GM23338 (cell line): Measurements from ENCODE around the gene UBQLN4. TPM values are rescaled to one million over a fixed set of nuclear protein-coding genes. Genes with fewer than 3 reads are reported as not detected.

Source experiments
- ATAC-seq: fragments of 200-7000 bp; cut with Tn5 transposase; 3 replicates; pipeline ENCODE4 v1.9.1; 2020
- DNase-seq: peaks from one replicate; pipeline ENCODE4 v3.0.0-alpha.2; 2015; ENCODE audit warnings: low spot score
- H2AFZ ChIP-seq: fragments of 200-600 bp; sonication (generic); 2 replicates; pipeline ENCODE4 v1.8.0; 2016; ENCODE audit warnings: antibody characterized with exemption, mild to moderate bottlenecking, moderate library complexity
- H3F3A ChIP-seq: fragments of 200-600 bp; sonication (generic); replicated peaks from 2 replicates; pipeline ENCODE4 v1.8.0; 2017; ENCODE audit warnings: antibody characterized with exemption, mixed run types, low read depth
- H3K27ac ChIP-seq: fragments of 200-600 bp; sonication (generic); 2 replicates; pipeline ENCODE4 v1.6.1; 2016; ENCODE audit warnings: low read depth
- H3K27me3 ChIP-seq: fragments of 200-600 bp; sonication (generic); 2 replicates; pipeline ENCODE4 v1.8.0; 2016; ENCODE audit warnings: mild to moderate bottlenecking, mixed run types, moderate library complexity; ENCODE audit not compliant: insufficient read depth
- H3K36me3 ChIP-seq: fragments of 200-600 bp; sonication (generic); 2 replicates; pipeline ENCODE4 v1.8.0; 2016; ENCODE audit warnings: mild to moderate bottlenecking; ENCODE audit not compliant: insufficient read depth
- H3K4me1 ChIP-seq: fragments of 200-600 bp; sonication (generic); 2 replicates; pipeline ENCODE4 v1.8.0; 2016; ENCODE audit warnings: mild to moderate bottlenecking, moderate library complexity; ENCODE audit not compliant: insufficient read depth
- H3K4me2 ChIP-seq: fragments of 200-600 bp; sonication (generic); 2 replicates; pipeline ENCODE4 v1.7.1; 2017; ENCODE audit warnings: mixed run types
- H3K4me3 ChIP-seq: fragments of 200-600 bp; sonication (generic); 2 replicates; pipeline ENCODE4 v1.6.1; 2016; ENCODE audit warnings: mixed run types
- H3K79me2 ChIP-seq: fragments of 200-600 bp; sonication (generic); replicated peaks from 2 replicates; pipeline ENCODE4 v1.8.0; 2017; ENCODE audit warnings: mild to moderate bottlenecking; ENCODE audit not compliant: insufficient read depth
- H3K9me2 ChIP-seq: fragments of 200-600 bp; sonication (generic); 2 replicates; pipeline ENCODE4 v1.8.0; 2017; ENCODE audit not compliant: insufficient read depth
- H4K20me1 ChIP-seq: fragments of 200-600 bp; sonication (generic); replicated peaks from 2 replicates; pipeline ENCODE4 v1.8.0; 2017; ENCODE audit warnings: mild to moderate bottlenecking; ENCODE audit not compliant: insufficient read depth
- H3K27ac Mint-ChIP-seq: 2 replicates; pipeline ENCODE4 v1.8.0; 2020; ENCODE audit warnings: inconsistent platforms, mild to moderate bottlenecking, moderate library complexity, mixed read lengths
- H3K27me3 Mint-ChIP-seq: 3 replicates; pipeline ENCODE4 v1.8.0; 2022; ENCODE audit warnings: low read depth, mild to moderate bottlenecking, moderate library complexity, mixed read lengths, inconsistent platforms; ENCODE audit not compliant: insufficient read depth, poor library complexity
- H3K36me3 Mint-ChIP-seq: 3 replicates; pipeline ENCODE4 v1.8.0; 2021; ENCODE audit warnings: low read depth, mild to moderate bottlenecking, inconsistent platforms, moderate library complexity, mixed read lengths
- H3K4me1 Mint-ChIP-seq: 3 replicates; pipeline ENCODE4 v1.8.0; 2020; ENCODE audit warnings: mild to moderate bottlenecking, inconsistent platforms, mixed read lengths
- H3K4me3 Mint-ChIP-seq: 3 replicates; pipeline ENCODE4 v1.8.0; 2021; ENCODE audit warnings: moderate library complexity, mild to moderate bottlenecking, inconsistent platforms, mixed read lengths
- H3K9me3 Mint-ChIP-seq: 3 replicates; pipeline ENCODE4 v1.8.0; 2020; ENCODE audit warnings: moderate library complexity, mild to moderate bottlenecking, inconsistent platforms, mixed read lengths
- CREB1 ChIP-seq: fragments of 250-450 bp; sonication (Bioruptor Pico); IDR thresholded peaks from 2 replicates; pipeline ENCODE4 v1.5.0; 2020; ENCODE audit warnings: low read depth, mild to moderate bottlenecking, moderate library complexity
- CTCF ChIP-seq, 2 experiments: fragments of 200-600 bp in 1 of 2; sonication (generic) in 1 of 2; conservative IDR thresholded peaks; 2 replicates each; pipeline versions ENCODE4 v1.5.1 to v1.6.1; 2016 to 2017; ENCODE audit warnings: antibody characterized with exemption in 2 of 2, low read depth in 2 of 2, mild to moderate bottlenecking in 2 of 2, moderate library complexity in 1 of 2
- ETS1 ChIP-seq: IDR thresholded peaks from 2 replicates; pipeline ENCODE4 v1.6.1; 2016; ENCODE audit warnings: antibody characterized with exemption
- EZH2phosphoT487 ChIP-seq: fragments of 200-600 bp; sonication (generic); IDR thresholded peaks from one replicate; pipeline ENCODE4 v1.8.1; 2018; ENCODE audit warnings: antibody characterized with exemption; ENCODE audit not compliant: unreplicated experiment
- JUNB ChIP-seq: IDR thresholded peaks from one replicate; pipeline ENCODE4 v1.6.1; 2016; ENCODE audit warnings: antibody characterized with exemption; ENCODE audit not compliant: unreplicated experiment
- NANOG ChIP-seq: IDR thresholded peaks from 2 replicates; pipeline ENCODE4 v1.6.1; 2016; ENCODE audit warnings: antibody characterized with exemption, borderline replicate concordance
- POLR2AphosphoS5 ChIP-seq: IDR thresholded peaks from 2 replicates; pipeline ENCODE4 v1.6.1; 2016; ENCODE audit warnings: antibody characterized with exemption, low read depth
- ZNF462 ChIP-seq: fragments of 250-450 bp; sonication (Bioruptor Pico); IDR thresholded peaks from 2 replicates; pipeline ENCODE4 v1.5.0; 2020; ENCODE audit warnings: mild to moderate bottlenecking, moderate library complexity
- polyA plus RNA-seq: library from polyadenylated mRNA; unstranded; fragments of >200 nt; fragmentation: Nextera tagmentation; extraction: Ambion mirVana; gene quantifications from 2 replicates; pipeline ENCODE4 v1.2.1, GENCODE V29; 2016
- total RNA-seq: library from RNA; depleted of rRNA; stranded (reverse); fragments of >200 nt; shearing (Covaris generic); gene quantifications from 2 replicates; pipeline ENCODE4 v1.2.3, GENCODE V29; 2014

The UBQLN4 gene
- total and polyA plus RNA-seq, 2 experiments from 2014 or later, result 10.0 to 30.5 TPM

- Mint-ChIP-seq H3K36me3 (peaks cover 82% of the 10 kb centered on the region), H3K4me3 (no peak overlapping the region), H3K27me3 (peaks cover 5% of the 10 kb centered on the region), H3K9me3 (no peaks in the 10 kb centered on the region; the same call in 2 of the 3 replicates), H3K27ac (no peak overlapping the region), H3K4me1 (peaks cover 3% of the 10 kb centered on the region)
- Histone ChIP-seq H3F3A (peaks cover 21% of the 10 kb centered on the region), H2AFZ (no peak overlapping the region), H3K4me2 (no peak overlapping the region), H4K20me1 (peaks cover 18% of the 10 kb centered on the region), H3K79me2 (peaks cover 27% of the 10 kb centered on the region), H3K4me1 (peaks cover 3% of the 10 kb centered on the region; the same call in 1 of the 2 replicates), H3K36me3 (peaks cover 74% of the 10 kb centered on the region), H3K27ac (no peak overlapping the region), H3K27me3 (no peaks in the 10 kb centered on the region), H3K9me2 (no peaks in the 10 kb centered on the region), H3K4me3 (no peak overlapping the region)
- peak; percentile 34 to 59 for TF ChIP-seq CTCF (conservative IDR thresholded peaks at IDR 0.05; ENCODE audit: low read depth in 2 of 2)
- no peak for TF ChIP-seq CREB1 (CRISPR knock-in tag)
- ATAC-seq, result peak; percentile 85
- peak; percentile 58 for DNase-seq
Measured at GRCh38 chr1:156014829-156015228, 38.8 kb downstream of the UBQLN4 start.

GRCh38 chr1:156012051-156012817, 41.4 kb downstream of the UBQLN4 start:
- H2AFZ ChIP-seq, result no peak overlapping the region
- no peaks in the 10 kb centered on the region for H3K4me1 ChIP-seq
- H3K27me3 ChIP-seq, result no peaks in the 10 kb centered on the region
- DNase-seq (no peak), ATAC-seq (no peak)
- H3K27ac ChIP-seq, result no peak overlapping the region
- Mint-ChIP-seq H3K4me1 (peaks cover 2% of the 10 kb centered on the region; the same call in 1 of the 3 replicates), H3K27ac (no peak overlapping the region), H3K27me3 (no peaks in the 10 kb centered on the region), H3K36me3 (peaks cover 70% of the 10 kb centered on the region), H3K4me3 (no peak overlapping the region), H3K9me3 (no peaks in the 10 kb centered on the region; the same call in 2 of the 3 replicates)
- H3K4me2 ChIP-seq, result no peak overlapping the region
- H3K79me2 ChIP-seq, result peaks cover 5% of the 10 kb centered on the region; the same call in 1 of the 2 replicates
- peaks cover 25% of the 10 kb centered on the region for H3F3A ChIP-seq
- peaks cover 62% of the 10 kb centered on the region for H3K36me3 ChIP-seq
- H3K4me3 ChIP-seq, result no peak overlapping the region
- H3K9me2 ChIP-seq, result no peaks in the 10 kb centered on the region
- peaks cover 15% of the 10 kb centered on the region for H4K20me1 ChIP-seq
- TF ChIP-seq JUNB, result no peak
- no peak for TF ChIP-seq CREB1 (CRISPR knock-in tag)
- TF ChIP-seq ETS1, result no peak
- no peak for TF ChIP-seq EZH2phosphoT487
- TF ChIP-seq ZNF462 (CRISPR knock-in tag), result no peak
- no peak for TF ChIP-seq NANOG
- no peak for TF ChIP-seq POLR2AphosphoS5
- TF ChIP-seq CTCF (conservative IDR thresholded peaks at IDR 0.05; ENCODE audit: low read depth in 2 of 2), result no peak
